Glomerular visceral epithelial cell (primary cell): ENCODE results near the gene SNCAIP.
A peak's percentile ranks its signal among the peaks of the same experiment; 100 is the strongest.

Experiments
- DNase-seq: peaks from one replicate; pipeline ENCODE4 v3.0.0-alpha.2; 2016; ENCODE audit errors: extremely low spot score

Gene SNCAIP

DNA sequence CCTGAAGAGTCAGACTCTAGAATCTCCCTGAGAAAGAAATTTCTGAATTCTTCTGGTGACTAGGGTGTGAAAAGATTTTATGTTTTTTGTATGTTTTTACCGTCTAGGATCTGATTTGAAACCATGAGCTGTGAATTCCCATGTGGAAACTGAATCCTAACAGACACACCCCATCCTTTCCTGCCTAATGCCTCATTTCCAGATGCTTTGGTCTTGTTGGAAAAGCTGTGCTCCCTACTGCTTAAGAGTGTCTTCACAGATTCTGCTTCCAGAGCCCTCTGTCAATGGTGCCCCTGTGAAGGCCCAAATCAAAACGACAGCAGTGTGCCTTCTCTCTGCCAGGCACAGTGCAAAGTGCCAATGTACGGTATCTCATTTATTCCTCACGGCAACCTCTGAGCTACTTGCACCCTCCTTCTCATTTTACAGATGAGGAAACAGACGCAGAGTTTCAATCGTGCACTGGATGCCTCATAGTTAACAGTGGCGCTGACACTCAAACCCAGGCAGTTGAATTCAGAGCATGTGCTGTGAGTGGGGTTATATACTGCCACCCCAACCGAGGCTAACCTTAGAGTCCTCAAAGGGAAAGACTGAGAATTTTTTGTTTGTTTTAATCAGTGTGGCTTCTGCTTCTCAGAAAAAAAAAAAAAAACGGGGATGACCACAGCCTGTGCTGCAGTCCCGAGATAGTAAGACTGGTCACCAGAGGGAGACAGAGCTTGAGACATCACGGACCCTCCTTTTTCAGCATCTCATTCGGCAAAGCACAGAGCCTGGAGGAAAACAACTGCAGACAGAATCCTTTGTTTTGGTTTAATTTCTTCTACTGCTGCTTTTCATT, 188.4 kb downstream of the SNCAIP start:
- peak; percentile 50 for DNase-seq

GRCh38 chr5:122501089-122501435, 189.0 kb downstream of the SNCAIP start:
- no peak for DNase-seq

DNA sequence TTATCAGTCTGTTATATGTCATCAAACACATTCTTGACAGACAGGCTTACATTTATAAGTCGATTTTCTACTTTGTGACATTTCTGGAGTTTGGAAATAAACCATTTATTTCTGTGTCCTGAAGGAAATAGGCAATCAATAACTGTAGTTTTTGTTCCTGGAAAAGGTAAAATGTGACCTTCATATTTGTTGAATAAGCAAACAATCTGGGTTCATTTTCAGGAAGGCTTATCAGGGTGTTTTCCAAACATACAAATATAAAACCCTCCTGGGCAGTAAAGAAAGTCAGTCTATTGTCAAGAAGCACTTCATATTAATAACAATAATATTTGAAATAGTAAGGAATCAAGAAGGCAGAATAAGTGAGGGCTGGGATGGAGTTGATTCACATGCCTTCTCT, 195.0 kb downstream of the SNCAIP start:
- DNase-seq, result no peak

- no peak for DNase-seq
Observed at GRCh38 chr5:122507581-122507980, 195.5 kb downstream of the SNCAIP start.

- no peak for DNase-seq
Observed at GRCh38 chr5:122508623-122509022, 196.6 kb downstream of the SNCAIP start.
